Lower lobe of right lung (tissue), 2 donors: Measurements from ENCODE around the gene MYOM3. TPM values are rescaled to one million over a fixed set of nuclear protein-coding genes. Genes with fewer than 3 reads are reported as not detected.

Source experiments
- ATAC-seq, 2 donors: fragments of 200-7000 bp; cut with Tn5 transposase; one replicate each; pipeline ENCODE4 v1.9.1; 2020 to 2022; ENCODE audit warnings: mild to moderate bottlenecking in 2 of 2, moderate library complexity in 2 of 2
- DNase-seq: peaks from one replicate; pipeline ENCODE4 v3.0.0-alpha.2; 2020
- H3K27ac ChIP-seq: fragments of 200-600 bp; one replicate; pipeline ENCODE4 v1.8.0; 2022
- H3K27me3 ChIP-seq: fragments of 200-600 bp; one replicate; pipeline ENCODE4 v1.8.0; 2022; ENCODE audit warnings: low read depth
- H3K36me3 ChIP-seq: fragments of 200-600 bp; one replicate; pipeline ENCODE4 v1.8.0; 2022; ENCODE audit warnings: mild to moderate bottlenecking
- H3K4me1 ChIP-seq: fragments of 200-600 bp; one replicate; pipeline ENCODE4 v1.8.0; 2022
- H3K4me3 ChIP-seq: fragments of 200-600 bp; one replicate; pipeline ENCODE4 v1.8.0; 2022; ENCODE audit warnings: mild to moderate bottlenecking
- H3K9me3 ChIP-seq: fragments of 200-600 bp; one replicate; pipeline ENCODE4 v1.8.0; 2022
- CTCF ChIP-seq: fragments of 200-600 bp; IDR thresholded peaks from one replicate; pipeline ENCODE4 v1.8.0; 2022; ENCODE audit warnings: antibody characterized with exemption, mild to moderate bottlenecking
- intact Hi-C: fragments of 100-400 bp; cut with DNase I; formaldehyde crosslinking; loops from one replicate; pipeline ENCODE4 v1.11.0; 2022
- total RNA-seq: library from RNA; stranded (reverse); fragmentation: NEBNext Ultra II Directional; extraction: Animal tissue kit (Norgen Biotek cat#: 25700); gene quantifications from one replicate; pipeline ENCODE4 v1.2.1, GENCODE V29; 2021
- donor health status: DM: no; HTN: yes; CAD: no; lungs with severe emphysema.

The MYOM3 gene
- total RNA-seq, 1 donor from 2014 or later: 0.15 TPM

- H3K27ac ChIP-seq: no peak overlapping the region
- H3K27me3 ChIP-seq: peaks cover 7% of the 10 kb centered on the region
- DNase-seq (no peak), ATAC-seq (no peak)
- H3K9me3 ChIP-seq: no peaks in the 10 kb centered on the region
- H3K4me1 ChIP-seq: no peaks in the 10 kb centered on the region
- peaks cover 3% of the 10 kb centered on the region for H3K36me3 ChIP-seq
- TF ChIP-seq CTCF: no peak
- intact Hi-C loops: no loop called here
- no peak overlapping the region for H3K4me3 ChIP-seq
Measured at GRCh38 chr1:24156542-24157260, 44.8 kb upstream of the MYOM3 start.

GRCh38 chr1:24155011-24155782, 43.3 kb upstream of the MYOM3 start:
- Histone ChIP-seq H3K9me3 (no peaks in the 10 kb centered on the region), H3K27ac (no peak overlapping the region), H3K4me1 (peaks cover 9% of the 10 kb centered on the region), H3K4me3 (no peak overlapping the region), H3K36me3 (no peaks in the 10 kb centered on the region), H3K27me3 (peaks cover 7% of the 10 kb centered on the region)
- ATAC-seq: peak; percentile 5 to 47
- intact Hi-C loops: no loop called here
- TF ChIP-seq CTCF: no peak
- no peak for DNase-seq

- intact Hi-C loops: no loop called here
- no peak for DNase-seq
- no peak overlapping the region for H3K4me3 ChIP-seq
Measured at GRCh38 chr1:24154215-24154614, 42.3 kb upstream of the MYOM3 start.

GRCh38 chr1:24152631-24153494, 40.9 kb upstream of the MYOM3 start:
- no peak overlapping the region for H3K4me3 ChIP-seq
- H3K27ac ChIP-seq: no peak overlapping the region
- ATAC-seq (no peak), DNase-seq (no peak)
- H3K9me3 ChIP-seq: no peaks in the 10 kb centered on the region
- intact Hi-C loops: no loop called here
- H3K27me3 ChIP-seq: peaks cover 10% of the 10 kb centered on the region
- TF ChIP-seq CTCF: no peak
- no peaks in the 10 kb centered on the region for H3K36me3 ChIP-seq
- peaks cover 13% of the 10 kb centered on the region for H3K4me1 ChIP-seq

More at GRCh38 chr1:24154215-24154614, 42.3 kb upstream of the MYOM3 start:
- H3K9me3 ChIP-seq: no peaks in the 10 kb centered on the region
- no peaks in the 10 kb centered on the region for H3K36me3 ChIP-seq
- H3K4me1 ChIP-seq: peaks cover 13% of the 10 kb centered on the region
- ATAC-seq: no peak
- peaks cover 10% of the 10 kb centered on the region for H3K27me3 ChIP-seq
- no peak overlapping the region for H3K27ac ChIP-seq
- TF ChIP-seq CTCF: no peak

- Histone ChIP-seq H3K36me3 (no peaks in the 10 kb centered on the region), H3K27ac (no peak overlapping the region), H3K4me1 (peaks cover 13% of the 10 kb centered on the region), H3K4me3 (no peak overlapping the region), H3K27me3 (peaks cover 10% of the 10 kb centered on the region), H3K9me3 (no peaks in the 10 kb centered on the region)
- TF ChIP-seq CTCF: no peak
- no peak for DNase-seq
- intact Hi-C loops: no loop called here
- ATAC-seq: peak in 1 of 2 donors; percentile 55
Measured at GRCh38 chr1:24151175-24151533, 39.2 kb upstream of the MYOM3 start.
